Ishikawa (cell line): Measurements from ENCODE around the gene ITGA1.

Source experiments
- CEBPB ChIP-seq: IDR thresholded peaks from 2 replicates; pipeline ENCODE4 v1.6.1; 2012
- CREB1 ChIP-seq: IDR thresholded peaks from 2 replicates; pipeline ENCODE4 v1.6.1; 2012; ENCODE audit warnings: low read depth
- EGR1 ChIP-seq: IDR thresholded peaks from 2 replicates; pipeline ENCODE4 v1.6.1; 2012
- EP300 ChIP-seq: IDR thresholded peaks from 2 replicates; pipeline ENCODE4 v1.6.1; 2012; ENCODE audit warnings: borderline replicate concordance
- FOXM1 ChIP-seq: IDR thresholded peaks from 2 replicates; pipeline ENCODE4 v1.6.1; 2012; ENCODE audit warnings: low read depth, borderline replicate concordance
- MAX ChIP-seq: IDR thresholded peaks from 2 replicates; pipeline ENCODE4 v1.6.1; 2012
- NFIC ChIP-seq: IDR thresholded peaks from 2 replicates; pipeline ENCODE4 v1.6.1; 2012
- RAD21 ChIP-seq: IDR thresholded peaks from 2 replicates; pipeline ENCODE4 v1.6.1; 2012; ENCODE audit warnings: low read depth
- REST ChIP-seq: IDR thresholded peaks from 2 replicates; pipeline ENCODE4 v1.6.1; 2012; ENCODE audit warnings: low read depth, mild to moderate bottlenecking
- TAF1 ChIP-seq: IDR thresholded peaks from 2 replicates; pipeline ENCODE4 v1.6.1; 2012; ENCODE audit warnings: low read depth, mild to moderate bottlenecking
- TCF12 ChIP-seq: IDR thresholded peaks from 2 replicates; pipeline ENCODE4 v1.6.1; 2012; ENCODE audit warnings: low read depth
- TEAD4 ChIP-seq: IDR thresholded peaks from 2 replicates; pipeline ENCODE4 v1.6.1; 2012
- USF1 ChIP-seq: IDR thresholded peaks from 2 replicates; pipeline ENCODE4 v1.6.1; 2012
- YY1 ChIP-seq: IDR thresholded peaks from 2 replicates; pipeline ENCODE4 v1.6.1; 2012; ENCODE audit warnings: low read depth
- ZBTB7A ChIP-seq: IDR thresholded peaks from 2 replicates; pipeline ENCODE4 v1.6.1; 2012; ENCODE audit warnings: low read depth

ITGA1 gene

GRCh38 chr5:53003144-53003543 lies 215.4 kb downstream of the ITGA1 start:
- TF ChIP-seq TEAD4 = no peak
- no peak for TF ChIP-seq EGR1
- no peak for TF ChIP-seq REST
- TF ChIP-seq CREB1 = no peak
- TF ChIP-seq FOXM1 = no peak
- no peak for TF ChIP-seq EP300
- no peak for TF ChIP-seq NFIC
- TF ChIP-seq RAD21 = no peak
- TF ChIP-seq TAF1 = no peak
- no peak for TF ChIP-seq MAX
- no peak for TF ChIP-seq TCF12
- no peak for TF ChIP-seq ZBTB7A
- TF ChIP-seq USF1 = no peak
- TF ChIP-seq CEBPB = no peak
- no peak for TF ChIP-seq YY1

DNA sequence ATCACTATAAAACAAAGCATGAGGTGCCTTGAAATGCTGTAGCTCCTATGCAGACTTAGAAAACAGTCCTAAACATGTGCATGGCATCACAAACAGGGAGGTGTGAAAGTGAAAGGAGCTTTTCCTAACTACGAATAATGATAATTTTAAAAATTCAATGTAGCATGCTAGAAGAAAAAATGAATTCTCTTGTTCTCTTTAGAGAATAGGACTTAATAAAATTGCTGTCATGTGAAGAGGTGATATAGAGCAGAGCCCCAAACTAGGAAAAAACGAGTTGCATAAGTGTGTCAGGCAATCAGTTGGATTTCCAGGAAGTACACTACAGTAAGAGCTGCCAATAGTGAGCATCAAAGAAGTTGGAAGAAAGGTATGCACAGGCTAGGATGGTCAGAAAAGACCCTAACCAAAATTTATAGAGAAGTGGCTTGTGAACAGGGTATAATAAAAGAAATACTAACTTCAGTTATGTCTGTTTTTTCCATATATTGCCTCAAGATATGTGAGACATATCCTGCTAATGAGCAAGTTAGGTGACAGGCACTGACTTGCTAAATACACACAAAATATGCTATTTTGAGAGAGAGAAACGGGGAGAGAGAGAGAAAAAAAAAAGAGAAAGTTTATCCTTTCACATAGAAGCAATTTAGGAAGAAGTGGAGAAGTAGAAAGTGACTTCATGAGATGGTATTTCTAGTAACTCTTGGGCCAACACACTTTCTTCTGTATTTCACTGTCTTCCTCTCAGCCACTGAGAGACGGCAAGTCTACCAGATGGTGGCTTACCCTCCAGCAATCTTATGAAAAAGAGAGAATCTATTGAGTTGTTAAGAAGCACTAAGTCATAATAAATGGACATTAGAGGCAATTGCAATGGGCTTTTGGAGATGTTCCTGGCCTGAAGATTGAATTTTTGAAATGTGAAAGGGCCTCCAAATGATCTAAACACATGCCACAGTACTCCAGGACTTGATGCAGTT lies 219.5 kb downstream of the ITGA1 start:
- TF ChIP-seq MAX (no peak), EP300 (no peak), TCF12 (no peak), TEAD4 (no peak), ZBTB7A (no peak), USF1 (no peak), NFIC (no peak), TAF1 (no peak), CEBPB (no peak), RAD21 (no peak), EGR1 (no peak), YY1 (no peak), CREB1 (no peak), REST (no peak)

DNA sequence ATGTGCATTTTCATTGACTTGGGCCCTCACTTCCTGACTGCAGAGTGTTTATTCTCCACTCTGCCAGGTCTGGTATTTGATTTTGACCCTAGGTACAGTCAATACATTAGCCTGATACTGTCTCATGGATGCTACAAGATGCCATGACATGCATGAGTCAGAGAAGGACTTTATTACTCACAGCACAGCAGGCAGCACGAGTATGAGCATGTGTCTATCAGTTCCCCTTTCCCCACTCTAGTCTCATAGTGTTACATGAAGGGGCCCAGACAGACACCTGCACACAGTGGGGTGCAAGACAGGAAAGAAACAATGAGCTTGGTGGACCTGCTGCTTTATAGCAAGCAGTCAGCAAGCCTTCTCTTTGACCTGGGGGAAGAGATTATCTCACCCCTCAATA lies 221.0 kb downstream of the ITGA1 start:
- TF ChIP-seq REST (no peak), EGR1 (no peak), RAD21 (no peak), TCF12 (no peak)
